Adipocyte (in vitro differentiated cells): ENCODE measurements around the gene TCF4.
A peak's percentile ranks its signal among the peaks of the same experiment; 100 is the strongest.

ENCODE experiments used
- DNase-seq: peaks from one replicate; pipeline ENCODE4 v3.0.0-alpha.2; 2015; ENCODE audit warnings: low read depth
- H3K27me3 ChIP-seq: replicated peaks from 2 replicates; pipeline ENCODE4 v1.7.0; 2013; ENCODE audit warnings: mild to moderate bottlenecking, low read length, moderate library complexity; ENCODE audit not compliant: control insufficient read depth, insufficient read depth
- H3K36me3 ChIP-seq: 2 replicates; pipeline ENCODE4 v1.7.0; 2013; ENCODE audit warnings: low read length, mild to moderate bottlenecking, moderate library complexity; ENCODE audit not compliant: control insufficient read depth, insufficient read depth, severe bottlenecking
- H3K4me1 ChIP-seq: 2 replicates; pipeline ENCODE4 v1.7.0; 2013; ENCODE audit warnings: mild to moderate bottlenecking, low read length, moderate library complexity; ENCODE audit not compliant: control insufficient read depth, insufficient read depth
- H3K4me3 ChIP-seq: 2 replicates; pipeline ENCODE4 v1.7.0; 2013; ENCODE audit warnings: mild to moderate bottlenecking, low read length, moderate library complexity
- H3K9ac ChIP-seq: 2 replicates; pipeline ENCODE4 v1.7.0; 2013; ENCODE audit warnings: mild to moderate bottlenecking, low read length, moderate library complexity
- H3K9me3 ChIP-seq: 2 replicates; pipeline ENCODE4 v1.7.0; 2013; ENCODE audit warnings: mild to moderate bottlenecking, low read length, moderate library complexity; ENCODE audit not compliant: control insufficient read depth

The TCF4 gene

DNA sequence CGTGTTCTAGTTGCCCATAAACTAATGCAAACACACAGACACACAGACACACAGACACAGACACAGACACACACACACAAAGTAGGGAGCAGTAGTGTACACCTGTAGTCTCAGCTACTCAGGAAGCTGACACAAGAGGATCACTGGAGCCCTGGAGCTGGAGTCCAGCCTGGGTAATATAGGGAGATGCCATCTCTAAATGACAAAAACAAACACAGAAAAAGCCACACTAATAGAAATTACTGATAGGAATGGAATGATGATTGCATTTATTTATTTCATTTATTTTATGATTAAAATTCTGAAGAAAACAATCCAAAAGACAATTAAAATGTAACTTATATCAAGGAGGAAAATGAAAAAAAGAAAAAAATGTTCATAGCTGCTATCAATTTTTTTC is 30.8 kb downstream of the TCF4 start:
- no peak for DNase-seq

DNA sequence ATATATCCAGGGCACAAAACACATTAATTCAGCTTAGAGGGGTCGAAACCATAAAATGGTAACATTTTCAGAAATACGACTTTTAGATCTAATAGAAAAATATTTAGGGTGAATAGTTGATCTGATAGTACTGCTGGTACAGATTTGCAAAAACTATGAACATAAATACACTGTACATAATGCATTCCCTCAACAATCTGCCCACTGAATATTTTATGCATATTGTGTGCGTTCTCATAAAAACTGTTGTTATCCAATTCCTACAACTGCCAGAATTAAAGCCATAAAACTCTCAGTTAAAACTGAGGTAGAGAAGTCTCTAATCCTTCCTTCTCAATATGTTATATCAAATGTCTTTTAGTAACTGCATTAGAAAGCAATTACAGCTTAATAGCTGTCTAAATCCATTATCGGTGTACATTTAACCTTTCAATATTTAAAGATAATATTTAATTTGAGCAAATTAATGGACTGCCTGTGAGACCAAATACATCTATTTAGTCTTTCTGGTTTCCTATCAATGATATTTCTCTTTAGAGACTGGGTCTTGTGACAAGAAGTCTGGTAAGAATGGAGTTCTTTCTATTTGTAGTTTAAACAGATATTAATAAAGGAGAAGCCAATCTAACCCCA is 32.5 kb downstream of the TCF4 start:
- H3K9me3 ChIP-seq = no peaks in the 10 kb centered on the region

More for the DNA sequence above, 30.8 kb downstream of the TCF4 start:
- Histone ChIP-seq H3K9ac (no peak overlapping the region), H3K27me3 (no peaks in the 10 kb centered on the region), H3K4me1 (no peaks in the 10 kb centered on the region), H3K36me3 (no peaks in the 10 kb centered on the region), H3K4me3 (no peak overlapping the region), H3K9me3 (no peaks in the 10 kb centered on the region)

DNA sequence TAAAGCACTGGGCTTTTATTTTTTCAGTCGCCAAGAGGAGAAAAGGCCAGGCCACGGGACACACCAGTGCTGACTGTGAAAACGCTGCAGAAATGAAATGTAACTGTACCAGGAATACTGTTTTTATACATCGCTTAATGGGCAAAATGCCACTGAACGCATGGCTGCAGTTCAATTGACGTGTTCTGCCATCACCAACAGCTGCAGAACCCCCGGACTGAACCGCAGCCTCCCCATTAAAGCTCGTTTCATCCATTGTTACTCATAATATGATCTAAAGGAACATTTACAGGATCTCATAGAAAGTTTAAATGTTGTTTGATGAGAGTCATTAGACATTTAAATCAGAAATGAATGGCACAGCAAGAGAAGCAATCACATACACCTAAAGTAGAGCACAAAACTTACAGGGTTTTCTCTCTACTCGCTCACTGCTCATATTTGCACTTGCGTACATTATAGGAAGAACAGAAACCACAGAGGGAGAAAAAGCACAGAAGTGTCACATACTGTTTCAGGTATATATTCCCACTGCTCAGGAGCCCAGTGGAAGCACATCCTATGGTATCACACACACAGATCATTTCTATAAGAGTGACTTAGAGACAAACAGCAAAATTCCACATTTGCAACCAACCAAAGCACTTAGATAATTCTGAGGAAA is 35.3 kb downstream of the TCF4 start:
- H3K4me1 ChIP-seq = no peaks in the 10 kb centered on the region
- H3K27me3 ChIP-seq = no peaks in the 10 kb centered on the region
- no peaks in the 10 kb centered on the region for H3K36me3 ChIP-seq
- H3K9ac ChIP-seq = no peak overlapping the region
- DNase-seq = no peak
- H3K9me3 ChIP-seq = no peaks in the 10 kb centered on the region
- H3K4me3 ChIP-seq = no peak overlapping the region

More for the DNA sequence above, 32.5 kb downstream of the TCF4 start:
- H3K4me3 ChIP-seq = no peak overlapping the region
- H3K36me3 ChIP-seq = no peaks in the 10 kb centered on the region
- H3K4me1 ChIP-seq = no peaks in the 10 kb centered on the region
- no peak for DNase-seq
- H3K27me3 ChIP-seq = no peaks in the 10 kb centered on the region
- H3K9ac ChIP-seq = no peak overlapping the region

DNA sequence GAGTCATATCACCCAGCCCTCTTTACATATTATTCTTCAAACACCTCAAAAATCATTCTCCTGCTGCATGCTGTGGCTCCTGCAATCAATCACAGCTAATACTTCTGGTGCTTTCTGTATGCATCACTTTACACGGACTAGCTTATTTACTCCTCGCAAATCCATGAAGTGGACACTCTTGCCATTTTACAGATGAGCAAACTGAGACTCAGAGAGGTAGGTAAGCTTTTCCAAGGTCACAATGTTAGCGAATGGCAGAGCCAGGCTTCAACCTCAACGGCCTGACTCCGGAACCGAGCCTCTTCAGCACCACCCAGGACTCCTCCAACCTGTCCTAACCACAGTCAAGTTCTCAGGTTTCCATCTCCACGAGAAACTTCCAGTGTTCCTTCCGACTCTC is 36.8 kb downstream of the TCF4 start:
- DNase-seq = no peak
- peaks cover 13% of the 10 kb centered on the region for H3K4me1 ChIP-seq
- no peaks in the 10 kb centered on the region for H3K27me3 ChIP-seq
- H3K4me3 ChIP-seq = no peak overlapping the region
- no peaks in the 10 kb centered on the region for H3K9me3 ChIP-seq
- H3K9ac ChIP-seq = no peak overlapping the region
- no peaks in the 10 kb centered on the region for H3K36me3 ChIP-seq

DNA sequence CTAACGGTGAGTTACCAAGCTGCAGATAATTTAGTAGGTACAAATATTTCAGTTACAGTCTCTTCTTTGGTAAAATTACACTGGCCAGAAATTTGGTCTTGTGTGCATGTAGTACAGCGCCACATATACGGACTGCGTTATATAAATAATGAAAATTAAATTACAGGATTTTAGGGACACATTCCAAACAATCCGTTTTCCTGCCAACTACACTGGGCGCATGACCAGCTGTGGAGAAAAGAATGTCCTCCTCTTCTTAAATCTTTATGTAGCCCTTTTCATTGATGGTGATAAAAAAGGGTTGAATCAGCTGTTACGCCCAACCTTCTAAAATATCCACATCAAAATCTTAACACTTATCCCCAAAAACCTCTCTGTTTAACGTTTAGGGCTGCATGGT is 37.5 kb downstream of the TCF4 start:
- no peak for DNase-seq
- Histone ChIP-seq H3K36me3 (no peaks in the 10 kb centered on the region), H3K9ac (no peak overlapping the region), H3K4me1 (peaks cover 13% of the 10 kb centered on the region), H3K27me3 (no peaks in the 10 kb centered on the region), H3K9me3 (no peaks in the 10 kb centered on the region), H3K4me3 (no peak overlapping the region)

DNA sequence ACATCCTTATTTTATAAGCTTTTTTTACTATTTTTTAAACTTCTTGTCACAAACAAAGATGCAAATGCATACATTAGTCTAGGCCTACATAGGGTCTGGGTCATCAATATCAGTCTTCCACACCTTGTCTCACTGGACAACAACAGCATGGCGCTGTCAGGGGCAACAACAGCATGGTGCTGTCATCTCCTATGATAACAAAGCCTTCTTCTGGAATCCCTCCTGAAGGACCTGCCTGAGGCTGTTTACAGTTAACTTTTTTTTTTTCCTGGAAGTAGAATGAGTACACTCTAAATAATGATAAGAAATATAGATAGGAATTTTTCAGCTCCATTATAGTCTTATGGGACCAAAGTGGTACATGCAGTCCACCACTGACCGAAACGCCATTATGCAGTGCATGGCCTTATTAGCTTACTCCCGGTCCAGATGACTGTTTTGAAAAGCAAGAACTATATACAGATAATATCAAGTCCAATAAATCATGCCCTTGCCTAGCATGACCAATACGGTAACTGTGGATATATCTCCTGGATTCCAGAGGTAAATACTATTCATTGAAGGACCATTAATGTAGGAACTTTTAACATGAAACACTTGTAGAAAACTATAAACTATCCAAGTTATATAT is 38.4 kb downstream of the TCF4 start:
- Histone ChIP-seq H3K36me3 (no peaks in the 10 kb centered on the region), H3K9me3 (no peaks in the 10 kb centered on the region)

DNA sequence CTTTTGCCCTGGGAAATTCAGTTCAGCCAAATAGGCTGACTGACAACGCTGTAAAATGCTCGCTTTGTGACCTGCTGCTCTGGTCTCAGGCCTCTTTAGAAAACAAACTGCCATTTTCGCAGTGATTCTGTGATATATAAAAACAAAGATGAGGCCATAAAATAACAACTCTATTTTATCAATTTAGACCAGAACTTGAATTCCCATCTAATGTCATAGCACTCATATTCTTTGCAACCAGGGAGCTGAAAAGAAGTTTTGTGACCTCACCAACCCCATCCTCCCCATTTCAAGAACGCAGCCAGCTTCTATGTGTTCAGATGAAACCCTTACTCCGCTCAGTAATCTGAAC is 40.3 kb downstream of the TCF4 start:
- no peak for DNase-seq
- H3K4me3 ChIP-seq = no peak overlapping the region
- H3K9ac ChIP-seq = no peak overlapping the region

More for the DNA sequence above, 38.4 kb downstream of the TCF4 start:
- Histone ChIP-seq H3K27me3 (no peaks in the 10 kb centered on the region), H3K4me3 (no peak overlapping the region), H3K9ac (no peak overlapping the region), H3K4me1 (peaks cover 13% of the 10 kb centered on the region)
- DNase-seq = no peak

DNA sequence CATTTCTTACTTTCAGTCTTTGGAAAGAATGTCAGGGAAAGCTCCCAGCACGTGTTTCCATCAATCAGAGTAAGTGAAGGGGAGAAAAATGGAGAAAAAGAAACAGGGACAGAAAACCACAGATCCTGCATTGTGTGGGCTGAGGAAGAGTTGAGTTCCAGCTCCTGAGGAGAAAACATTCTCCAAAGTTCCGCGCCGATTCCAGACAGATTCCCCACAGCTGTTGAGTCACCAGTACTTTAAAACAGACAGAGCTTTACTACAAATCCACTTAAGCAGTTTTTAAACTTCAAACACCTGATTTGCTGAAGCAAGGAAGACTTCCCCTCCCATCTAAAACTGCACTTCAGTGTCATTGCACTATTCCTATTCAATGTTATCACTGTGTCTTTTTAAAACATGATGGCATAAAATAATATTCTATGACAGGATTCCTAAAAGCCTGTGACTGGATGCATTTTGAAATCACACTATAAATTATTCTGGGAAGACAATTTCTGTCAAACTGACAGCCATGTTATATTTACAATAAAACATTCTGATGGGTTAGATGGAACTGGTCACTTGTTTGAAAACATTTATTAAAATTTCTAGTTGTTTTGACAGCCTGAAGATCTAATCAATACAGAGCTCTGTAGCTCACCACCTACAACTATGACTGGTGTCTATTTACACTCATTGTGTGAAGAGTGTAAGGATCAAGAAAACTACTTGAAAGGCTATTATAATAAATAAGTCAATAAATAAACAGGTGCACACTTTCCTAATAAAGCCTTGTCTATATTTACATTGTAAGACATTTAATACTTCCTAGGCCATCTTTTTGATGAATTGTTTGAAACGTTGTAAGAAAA is 40.9 kb downstream of the TCF4 start:
- Histone ChIP-seq H3K4me1 (peaks cover 13% of the 10 kb centered on the region), H3K9me3 (no peaks in the 10 kb centered on the region), H3K36me3 (no peaks in the 10 kb centered on the region), H3K4me3 (peak overlapping the region; percentile 80), H3K9ac (peak overlapping the region; percentile 70), H3K27me3 (no peaks in the 10 kb centered on the region)
- DNase-seq = peak; percentile 73

More for the DNA sequence above, 40.3 kb downstream of the TCF4 start:
- Histone ChIP-seq H3K27me3 (no peaks in the 10 kb centered on the region), H3K36me3 (no peaks in the 10 kb centered on the region), H3K9me3 (no peaks in the 10 kb centered on the region), H3K4me1 (peaks cover 13% of the 10 kb centered on the region)

DNA sequence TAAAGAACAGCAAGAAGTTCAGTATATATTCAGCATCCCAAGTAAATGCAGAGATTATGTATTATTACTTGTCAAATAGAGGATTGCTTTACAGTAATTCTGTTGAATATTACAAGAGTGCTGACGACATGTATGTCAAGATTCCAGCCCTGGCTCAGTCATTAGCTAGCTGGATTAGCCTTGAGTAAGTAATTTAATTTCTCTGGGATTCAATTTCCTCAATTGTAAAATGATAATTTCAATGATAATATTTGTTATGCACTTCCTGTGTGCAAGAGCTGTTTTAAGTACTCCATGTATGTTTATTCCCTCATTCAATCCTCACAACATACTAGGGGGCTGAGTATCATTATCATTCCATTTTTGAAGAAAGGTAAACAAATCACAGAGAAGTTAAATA is 44.0 kb downstream of the TCF4 start:
- Histone ChIP-seq H3K9ac (no peak overlapping the region), H3K4me1 (peaks cover 25% of the 10 kb centered on the region), H3K27me3 (no peaks in the 10 kb centered on the region), H3K9me3 (no peaks in the 10 kb centered on the region), H3K4me3 (no peak overlapping the region), H3K36me3 (no peaks in the 10 kb centered on the region)
- DNase-seq = no peak

DNA sequence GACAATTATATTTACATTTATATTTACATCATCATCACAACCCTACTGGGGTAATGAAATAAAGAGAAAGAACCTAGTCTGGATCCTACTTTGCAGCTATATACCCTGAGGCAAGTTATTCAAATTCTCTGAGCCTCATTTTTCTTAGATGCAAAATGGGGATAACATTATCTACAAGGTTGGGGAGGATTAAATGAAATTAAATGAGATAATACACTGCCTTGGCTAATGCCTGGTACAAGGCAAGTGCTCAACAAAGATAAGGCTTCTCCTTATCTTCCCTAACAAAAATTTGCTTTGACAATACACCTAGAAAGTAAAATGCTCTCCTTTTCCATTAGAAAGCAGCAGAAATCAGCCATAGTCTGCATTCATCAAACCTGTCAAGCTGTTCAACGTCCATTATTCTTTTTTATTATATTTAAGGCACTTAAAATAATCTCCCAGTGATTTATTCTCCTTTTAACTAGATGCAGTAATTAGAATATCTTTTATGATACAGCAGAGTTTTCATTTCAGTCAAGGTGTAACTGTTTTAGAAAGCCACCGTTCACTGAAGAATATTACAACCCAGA is 44.8 kb downstream of the TCF4 start:
- DNase-seq = no peak
- Histone ChIP-seq H3K4me1 (peaks cover 26% of the 10 kb centered on the region), H3K9me3 (no peaks in the 10 kb centered on the region), H3K36me3 (no peaks in the 10 kb centered on the region), H3K4me3 (no peak overlapping the region), H3K9ac (no peak overlapping the region), H3K27me3 (no peaks in the 10 kb centered on the region)

DNA sequence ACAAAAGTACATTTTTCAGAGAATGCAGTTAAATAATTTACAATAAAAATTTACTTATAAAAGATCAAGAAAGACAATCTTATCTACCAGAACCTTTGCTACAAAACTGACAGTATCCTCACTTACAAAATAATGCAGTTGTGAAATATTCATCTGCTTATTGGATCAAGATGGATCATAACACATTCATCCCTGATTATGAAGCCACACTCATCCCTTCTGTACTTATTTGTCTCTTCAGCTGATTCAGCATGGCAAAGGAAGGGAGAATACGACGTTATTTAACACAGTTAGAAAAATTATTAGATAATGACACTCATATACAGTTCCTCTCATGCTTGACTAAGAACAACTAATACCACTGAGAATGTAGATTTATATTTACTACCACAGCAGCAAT is 46.4 kb downstream of the TCF4 start:
- Histone ChIP-seq H3K4me1 (peaks cover 16% of the 10 kb centered on the region), H3K9me3 (no peaks in the 10 kb centered on the region), H3K36me3 (no peaks in the 10 kb centered on the region), H3K4me3 (no peak overlapping the region), H3K9ac (no peak overlapping the region), H3K27me3 (no peaks in the 10 kb centered on the region)
- DNase-seq = no peak
